NCI-H2029 treated with DMSO at 0.1 percent for 48 hours (cell line): ENCODE measurements around the gene TM9SF4.

Experiments used
- DNase-seq: peaks from one replicate; lab custom pipeline; 2025; lab: John Stamatoyannopoulos, UW

The TM9SF4 gene

DNA sequence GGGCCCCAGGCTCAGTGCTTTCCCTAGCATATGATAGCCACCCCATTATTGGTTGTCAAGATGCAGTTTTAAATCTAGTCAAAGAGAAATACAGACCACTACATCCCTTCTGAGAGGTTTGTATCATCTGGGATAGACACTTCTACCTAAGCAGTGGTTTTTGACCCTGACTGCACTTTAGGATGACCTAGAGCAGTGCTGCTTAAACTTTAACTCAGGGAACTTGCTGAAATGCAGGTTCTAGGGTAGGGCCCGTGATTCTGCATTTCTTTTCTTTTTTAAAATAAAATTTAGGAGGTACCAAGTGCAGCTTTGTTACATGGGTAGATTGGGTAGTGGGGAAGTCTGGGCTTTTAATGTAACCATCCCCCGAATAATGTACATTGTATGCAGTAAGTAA is 18.7 kb downstream of the TM9SF4 start:
- no peak for DNase-seq

DNA sequence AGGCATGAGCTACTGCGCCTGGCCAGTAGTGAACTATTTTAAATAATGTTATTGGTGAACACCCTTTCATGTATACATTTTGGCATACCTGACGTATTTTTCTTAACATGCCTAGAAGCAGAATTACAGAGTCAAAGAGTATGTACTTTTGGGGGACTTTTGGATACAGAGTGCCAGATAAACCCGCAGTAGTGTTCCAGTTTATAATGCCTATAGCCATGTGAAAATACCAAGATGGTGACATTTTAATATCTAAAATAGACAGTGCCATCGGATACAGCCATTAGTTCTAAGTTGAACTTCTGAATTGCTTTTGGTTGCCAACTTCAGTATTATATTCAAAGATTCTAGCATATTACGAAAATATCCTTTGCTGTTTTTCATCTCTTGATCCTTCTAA is 20.3 kb downstream of the TM9SF4 start:
- DNase-seq: no peak

DNA sequence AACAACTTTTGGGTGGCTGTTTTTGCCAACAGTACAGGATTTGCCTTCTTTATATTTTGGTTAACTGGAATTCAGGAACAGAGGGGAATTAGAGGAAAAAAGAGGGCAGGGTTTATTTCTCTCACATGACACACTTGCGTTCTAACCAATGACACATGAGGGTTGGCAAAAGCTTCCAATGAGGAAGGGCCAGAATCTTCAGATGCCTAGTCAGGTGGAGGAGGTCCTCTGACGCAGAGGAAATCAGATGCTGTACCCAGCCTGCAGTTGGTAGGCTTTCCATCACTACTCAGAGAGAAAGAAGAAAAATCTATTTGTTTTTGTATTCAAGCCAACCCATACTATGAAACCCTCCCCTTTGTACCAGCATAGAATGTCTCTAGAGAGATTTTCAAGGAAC is 20.8 kb downstream of the TM9SF4 start:
- DNase-seq: no peak

DNA sequence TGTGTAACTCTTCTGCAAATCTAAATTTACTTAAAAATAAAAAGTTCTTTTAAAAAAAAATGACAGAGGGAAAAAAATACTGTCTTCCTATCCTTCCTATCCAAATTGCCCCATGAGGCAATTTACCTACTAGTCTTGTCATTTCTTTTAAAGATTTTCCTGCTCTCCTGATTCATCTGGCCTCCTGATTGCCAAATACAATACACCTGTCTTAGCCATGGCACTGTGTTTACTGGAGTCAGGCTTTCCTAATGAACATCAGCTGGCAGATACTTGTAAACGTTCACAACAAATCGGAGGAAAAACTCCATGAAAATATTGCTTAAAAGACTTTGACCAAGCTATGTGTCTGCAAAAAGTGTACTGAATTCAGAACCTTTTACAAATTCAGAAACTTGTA is 21.5 kb downstream of the TM9SF4 start:
- DNase-seq: no peak

DNA sequence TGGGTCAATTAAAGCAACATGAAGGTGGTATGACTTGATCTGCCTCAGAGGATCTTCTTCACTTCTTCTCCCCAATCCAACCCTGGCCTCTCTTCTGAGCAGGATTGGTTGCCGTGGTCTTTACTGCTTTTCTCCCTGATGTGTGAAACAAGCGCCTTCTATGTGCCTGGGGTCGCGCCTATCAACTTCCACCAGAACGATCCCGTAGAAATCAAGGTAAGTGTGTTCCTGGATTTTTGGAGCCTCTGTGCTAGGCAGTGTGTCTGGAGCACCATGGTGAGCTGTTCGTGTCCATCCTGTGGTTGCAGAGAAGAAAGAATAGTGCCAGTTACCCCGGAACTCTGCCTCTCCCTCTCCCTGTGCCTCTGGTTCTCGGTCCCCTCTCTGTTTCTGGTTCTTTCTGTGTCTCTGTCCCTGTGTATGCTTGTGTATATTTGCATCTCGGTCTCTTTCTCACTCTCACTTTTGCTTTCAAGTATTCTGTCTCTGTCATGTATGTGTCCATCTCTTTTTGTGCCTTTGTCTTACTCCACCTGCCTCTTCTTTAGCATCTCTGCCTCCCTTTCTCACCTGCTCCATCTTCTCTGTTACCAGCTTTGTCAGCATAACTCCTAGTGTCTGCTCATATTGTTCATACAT is 23.5 kb downstream of the TM9SF4 start:
- no peak for DNase-seq

DNA sequence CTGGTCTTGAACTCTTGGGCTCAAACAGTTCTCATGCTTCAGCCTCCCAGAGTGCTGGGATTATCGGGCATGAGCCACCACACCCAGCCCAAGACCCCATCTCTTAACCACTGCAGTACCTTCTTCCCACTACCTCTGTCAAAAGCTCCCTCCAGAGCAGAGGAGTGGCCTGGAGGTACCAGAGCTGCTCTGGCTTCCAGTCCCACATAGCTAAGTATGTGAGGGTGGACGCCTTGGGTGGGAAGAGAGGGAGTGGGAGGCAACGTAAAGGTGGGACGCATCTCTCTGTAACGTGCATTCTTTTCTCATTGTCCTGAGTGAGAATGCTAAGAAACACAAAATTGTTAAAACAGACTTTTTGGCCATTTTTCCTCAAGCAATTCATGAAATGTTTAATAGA is 24.5 kb downstream of the TM9SF4 start:
- DNase-seq: no peak

DNA sequence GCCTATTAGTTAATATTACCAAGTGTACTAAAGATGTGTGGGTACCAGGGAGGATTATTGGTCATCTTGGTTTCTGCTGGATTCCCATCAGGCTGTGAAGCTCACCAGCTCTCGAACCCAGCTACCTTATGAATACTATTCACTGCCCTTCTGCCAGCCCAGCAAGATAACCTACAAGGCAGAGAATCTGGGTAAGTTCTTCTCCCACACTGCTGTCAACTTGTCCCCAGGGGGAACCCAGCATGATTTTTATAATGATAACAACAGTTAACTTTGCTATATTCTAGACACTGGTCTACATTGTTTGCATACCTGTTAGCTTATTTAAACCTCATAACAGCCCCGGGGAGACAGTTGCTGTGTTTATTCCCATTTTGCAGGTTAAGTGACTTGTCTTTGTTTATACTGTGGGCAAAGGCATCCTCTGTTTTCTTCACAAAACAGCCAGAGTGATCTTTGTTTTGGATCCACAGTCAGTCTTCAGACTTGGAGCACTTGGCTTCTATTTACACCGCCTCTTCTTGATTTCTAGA is 26.5 kb downstream of the TM9SF4 start:
- DNase-seq: no peak

DNA sequence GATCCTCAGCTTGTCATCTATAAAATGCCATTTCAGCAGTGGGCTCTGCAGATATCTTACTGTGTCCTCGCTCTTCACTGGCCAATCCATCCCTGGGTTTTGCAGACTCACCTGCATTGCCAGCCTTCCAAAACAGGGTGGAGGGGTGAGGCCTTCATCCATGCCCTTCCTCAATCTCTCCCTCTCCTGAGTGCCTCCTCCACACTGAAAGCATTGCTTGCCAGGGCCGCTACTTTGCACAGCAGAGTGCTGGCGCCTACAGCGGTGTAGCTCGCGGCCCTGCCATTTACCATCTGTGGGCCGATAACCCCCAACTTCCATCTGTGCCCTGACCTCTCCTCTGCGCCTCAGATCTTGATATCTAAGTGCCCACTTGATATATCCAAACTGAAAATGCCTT is 29.4 kb downstream of the TM9SF4 start:
- DNase-seq: no peak

DNA sequence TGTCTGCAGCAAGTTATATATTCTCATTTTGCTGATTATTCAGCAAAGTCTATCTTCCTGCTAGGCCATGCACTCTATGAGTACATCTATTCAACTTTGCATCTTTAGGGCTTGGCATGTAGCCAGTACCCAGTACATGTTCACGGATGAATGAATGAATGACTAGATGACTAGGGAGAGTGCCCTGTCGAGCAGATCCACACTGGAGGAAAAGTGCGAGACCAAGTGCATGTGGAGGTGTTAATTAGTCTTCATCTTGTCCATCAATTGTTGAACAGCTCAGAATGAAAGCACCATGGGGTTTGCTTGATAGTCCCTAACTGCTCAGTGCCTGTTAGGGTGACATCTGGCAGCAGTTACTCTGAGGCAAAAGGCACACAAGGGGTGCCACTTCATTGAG is 30.4 kb downstream of the TM9SF4 start:
- peak; percentile 10 for DNase-seq

DNA sequence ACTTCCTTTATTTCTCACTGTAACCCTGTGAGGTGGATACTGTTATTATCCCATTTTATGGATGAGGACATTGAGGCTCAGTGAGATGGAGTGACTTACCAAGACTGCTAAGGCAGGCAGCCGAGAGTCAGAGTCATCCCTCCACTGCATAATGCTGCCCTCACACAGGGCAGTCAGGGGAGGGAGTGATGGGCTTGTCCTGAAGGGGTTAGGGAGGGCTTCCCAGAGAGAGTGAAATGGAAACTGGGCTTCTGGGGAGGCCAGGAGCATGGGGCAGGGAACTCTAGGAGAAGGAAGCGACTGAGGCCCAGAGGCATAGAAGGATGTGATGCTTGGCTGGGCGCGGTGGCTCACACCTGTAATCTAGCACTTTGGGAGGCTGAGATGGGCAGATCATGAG is 31.1 kb downstream of the TM9SF4 start:
- no peak for DNase-seq

DNA sequence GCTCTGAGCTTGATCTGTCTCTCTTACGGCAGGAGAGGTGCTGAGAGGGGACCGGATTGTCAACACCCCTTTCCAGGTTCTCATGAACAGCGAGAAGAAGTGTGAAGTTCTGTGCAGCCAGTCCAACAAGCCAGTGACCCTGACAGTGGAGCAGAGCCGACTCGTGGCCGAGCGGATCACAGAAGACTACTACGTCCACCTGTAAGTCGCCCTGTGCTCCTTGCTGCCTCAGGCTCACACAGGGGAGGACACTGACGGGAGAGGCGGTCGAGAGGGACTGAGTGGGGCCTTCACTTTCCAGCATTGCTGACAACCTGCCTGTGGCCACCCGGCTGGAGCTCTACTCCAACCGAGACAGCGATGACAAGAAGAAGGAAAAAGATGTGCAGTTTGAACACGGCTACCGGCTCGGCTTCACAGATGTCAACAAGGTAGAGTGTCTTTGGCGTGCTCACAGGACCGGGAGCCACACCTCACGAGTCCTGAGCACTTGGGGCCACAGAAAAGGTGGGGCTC is 32.0 kb downstream of the TM9SF4 start:
- no peak for DNase-seq

DNA sequence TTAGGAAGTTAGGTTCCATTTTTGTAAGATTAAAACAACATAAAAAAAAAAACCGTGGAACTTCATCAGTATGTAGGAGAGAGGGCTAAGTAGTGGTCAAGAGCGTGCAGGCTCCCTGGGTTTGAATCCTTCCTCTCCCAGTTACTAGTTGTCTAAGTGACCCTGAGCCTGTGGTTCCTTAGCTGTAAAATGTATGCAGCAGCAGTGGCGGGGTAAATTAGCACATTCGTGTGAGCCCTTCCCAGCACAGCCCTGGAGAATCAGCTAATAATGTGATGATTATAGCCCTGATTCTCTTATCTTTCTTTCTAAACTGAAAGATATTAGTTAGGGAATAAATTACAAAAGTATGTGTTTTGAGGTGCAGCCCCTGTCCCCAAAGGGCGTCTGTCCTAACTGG is 32.6 kb downstream of the TM9SF4 start:
- DNase-seq: no peak

DNA sequence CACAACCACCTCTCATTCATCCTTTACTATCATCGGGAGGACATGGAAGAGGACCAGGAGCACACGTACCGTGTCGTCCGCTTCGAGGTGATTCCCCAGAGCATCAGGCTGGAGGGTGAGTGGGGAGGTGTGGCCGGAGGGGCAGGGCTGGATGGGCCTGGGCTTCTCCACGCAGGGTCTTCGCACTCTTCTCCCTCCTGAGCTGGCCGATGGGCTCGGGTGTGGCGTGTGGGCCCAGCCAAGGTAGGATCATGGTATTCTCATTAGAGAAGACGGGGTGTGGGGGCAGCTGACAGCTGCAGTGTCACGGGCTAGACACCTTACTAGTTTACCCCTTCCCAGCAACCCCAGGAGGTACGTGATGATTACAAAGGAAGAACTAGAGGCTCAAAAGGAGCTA is 33.5 kb downstream of the TM9SF4 start:
- no peak for DNase-seq

DNA sequence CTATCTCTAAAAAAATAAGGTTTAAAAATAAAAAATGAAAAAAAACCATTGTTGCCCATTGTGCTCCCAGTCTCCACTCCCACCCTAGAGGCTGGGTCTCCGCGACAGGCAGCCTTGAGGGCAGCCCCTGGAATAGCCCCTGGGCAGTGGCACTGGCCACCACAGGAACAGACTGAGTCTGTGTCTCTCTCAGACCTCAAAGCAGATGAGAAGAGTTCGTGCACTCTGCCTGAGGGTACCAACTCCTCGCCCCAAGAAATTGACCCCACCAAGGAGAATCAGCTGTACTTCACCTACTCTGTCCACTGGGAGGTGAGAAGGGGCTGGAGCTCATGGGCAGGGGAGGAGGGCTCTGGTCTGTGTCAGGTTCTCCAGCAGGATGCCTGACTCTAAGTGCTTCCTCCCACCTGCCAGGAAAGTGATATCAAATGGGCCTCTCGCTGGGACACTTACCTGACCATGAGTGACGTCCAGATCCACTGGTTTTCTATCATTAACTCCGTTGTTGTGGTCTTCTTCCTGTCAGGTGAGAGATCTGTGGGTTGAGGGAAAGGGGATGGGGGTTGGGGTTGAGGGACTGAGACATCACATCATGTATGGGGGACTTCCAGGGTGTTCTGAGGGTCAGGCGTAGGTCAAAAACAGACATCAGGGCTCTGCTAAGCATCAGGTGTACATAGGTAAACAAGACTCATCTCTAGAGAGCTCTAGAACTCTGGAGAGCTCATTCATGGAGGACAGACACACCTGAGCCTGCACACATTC is 35.6 kb downstream of the TM9SF4 start:
- peak; percentile 96 for DNase-seq

DNA sequence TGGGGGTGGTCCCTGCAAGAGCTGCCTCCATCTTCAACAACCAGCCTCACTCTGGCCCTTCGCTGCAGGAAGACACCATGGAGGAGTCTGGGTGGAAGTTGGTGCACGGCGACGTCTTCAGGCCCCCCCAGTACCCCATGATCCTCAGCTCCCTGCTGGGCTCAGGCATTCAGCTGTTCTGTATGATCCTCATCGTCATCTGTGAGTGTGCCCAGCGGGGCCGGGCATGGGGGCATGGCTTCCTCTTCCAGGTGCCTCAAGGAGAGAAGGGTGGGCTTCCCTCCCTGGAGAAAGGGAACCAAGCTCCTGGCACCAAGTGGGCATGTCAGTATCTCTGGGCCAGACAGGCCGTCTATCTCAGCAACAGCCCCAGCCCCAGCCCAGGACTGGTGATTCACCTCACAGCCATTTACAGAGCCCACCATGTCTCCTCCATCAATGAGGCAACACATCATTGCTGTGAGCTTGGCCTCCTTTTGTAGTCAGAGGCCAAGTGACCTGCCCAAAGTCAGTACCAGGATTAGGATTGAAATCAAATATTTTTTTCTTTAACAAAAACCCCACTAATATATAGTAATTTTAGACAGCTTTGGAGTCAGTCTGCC is 40.2 kb downstream of the TM9SF4 start:
- DNase-seq: no peak

DNA sequence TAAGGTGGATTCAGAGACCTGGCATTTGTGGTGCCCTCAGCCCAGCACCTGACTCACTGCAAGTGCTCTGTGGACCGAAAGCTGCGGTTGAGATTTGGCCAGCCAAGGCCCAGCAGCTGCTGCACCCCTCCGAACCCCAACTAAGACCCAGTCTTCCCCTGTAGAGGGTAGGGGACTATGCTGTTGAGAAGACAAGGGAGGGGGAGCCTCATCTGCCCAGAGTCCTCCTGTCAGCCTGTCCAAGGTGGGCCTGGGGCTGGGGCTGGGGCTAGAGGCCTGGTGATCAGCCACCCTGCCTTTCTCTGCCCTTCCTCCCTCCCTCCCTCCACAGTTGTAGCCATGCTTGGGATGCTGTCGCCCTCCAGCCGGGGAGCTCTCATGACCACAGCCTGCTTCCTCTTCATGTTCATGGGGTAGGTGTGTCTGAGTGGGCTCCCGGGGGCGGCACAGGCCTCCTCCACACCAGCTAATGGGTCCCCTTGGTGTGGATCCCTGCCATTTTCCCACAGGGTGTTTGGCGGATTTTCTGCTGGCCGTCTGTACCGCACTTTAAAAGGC is 40.9 kb downstream of the TM9SF4 start:
- no peak for DNase-seq

DNA sequence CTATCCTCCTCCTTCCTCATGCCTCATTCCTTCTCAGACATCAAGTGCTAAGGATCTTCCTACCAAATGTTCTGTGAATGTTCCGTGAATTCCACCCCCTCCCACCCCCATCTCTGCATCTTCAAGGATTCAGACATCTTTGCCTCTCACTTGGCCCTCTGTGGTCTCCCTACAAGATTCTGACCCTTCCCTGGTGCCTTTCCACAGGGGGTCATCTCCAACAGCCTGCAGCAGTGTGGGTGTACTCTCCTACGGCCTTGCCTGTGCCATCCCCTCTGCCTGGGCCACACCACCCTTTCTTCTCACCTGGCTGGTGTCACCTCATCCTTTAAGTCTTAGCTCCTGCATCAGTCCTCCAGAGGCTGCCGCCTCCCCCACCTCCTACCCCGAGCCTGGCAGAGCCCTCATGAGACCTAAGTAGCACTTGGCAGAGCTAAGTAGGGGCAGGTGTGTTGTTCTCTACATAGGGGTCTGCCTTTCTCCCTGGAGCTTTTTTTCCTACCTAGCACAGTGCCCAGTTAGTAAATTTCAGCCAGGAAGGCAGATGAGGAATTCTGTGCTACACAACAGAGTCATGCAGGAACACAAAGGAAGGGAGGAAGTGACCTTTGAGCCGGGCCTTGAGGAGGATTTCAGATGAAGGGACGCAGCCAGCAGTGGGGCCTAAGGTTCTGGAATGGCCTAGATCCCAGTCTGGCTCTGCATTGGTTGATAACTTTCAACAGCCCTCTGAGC is 43.1 kb downstream of the TM9SF4 start:
- DNase-seq: no peak

DNA sequence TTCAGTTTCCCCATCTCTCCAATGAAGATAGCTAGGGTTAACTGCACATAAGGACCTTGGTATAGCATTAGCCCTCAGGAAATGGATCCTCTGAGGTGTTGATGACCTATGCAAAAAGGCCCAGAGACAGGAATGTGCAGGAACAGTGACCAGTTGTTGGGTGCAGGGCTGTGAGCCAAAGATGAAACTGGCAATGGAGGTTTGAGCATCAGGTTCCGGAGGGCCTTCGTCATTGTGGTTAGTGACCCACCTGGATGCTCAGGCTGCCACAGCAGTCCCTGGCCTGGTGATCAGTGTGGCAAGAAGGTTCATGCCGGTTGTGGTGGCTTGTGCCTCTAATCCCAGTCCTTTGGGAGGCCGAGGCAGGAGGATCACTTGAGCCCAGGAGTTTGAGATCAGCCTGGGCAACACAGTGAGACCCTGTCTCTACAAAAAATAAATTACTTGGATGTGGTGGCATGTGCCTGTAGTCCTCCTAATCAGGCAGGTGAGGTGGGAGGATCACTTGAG is 43.7 kb downstream of the TM9SF4 start:
- DNase-seq: no peak

DNA sequence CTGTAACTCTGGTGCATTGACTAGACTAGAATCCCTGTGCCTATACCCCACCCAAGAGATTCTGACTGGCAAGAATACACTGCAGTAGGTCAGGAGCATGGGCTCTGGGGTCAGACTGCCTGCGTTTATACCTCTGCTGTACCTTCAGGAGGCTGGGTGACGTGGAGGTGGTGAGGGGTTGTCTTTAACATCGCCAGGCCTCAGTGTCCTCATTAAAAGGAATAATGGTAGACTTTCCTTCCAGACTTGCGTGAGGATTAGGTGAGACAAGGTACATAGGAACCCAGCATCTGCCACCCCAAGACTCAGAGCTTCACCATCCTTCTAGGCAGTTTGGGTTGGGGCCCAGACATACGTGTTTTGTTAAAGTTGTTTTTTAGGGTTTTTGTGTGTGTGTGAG is 44.3 kb downstream of the TM9SF4 start:
- no peak for DNase-seq

DNA sequence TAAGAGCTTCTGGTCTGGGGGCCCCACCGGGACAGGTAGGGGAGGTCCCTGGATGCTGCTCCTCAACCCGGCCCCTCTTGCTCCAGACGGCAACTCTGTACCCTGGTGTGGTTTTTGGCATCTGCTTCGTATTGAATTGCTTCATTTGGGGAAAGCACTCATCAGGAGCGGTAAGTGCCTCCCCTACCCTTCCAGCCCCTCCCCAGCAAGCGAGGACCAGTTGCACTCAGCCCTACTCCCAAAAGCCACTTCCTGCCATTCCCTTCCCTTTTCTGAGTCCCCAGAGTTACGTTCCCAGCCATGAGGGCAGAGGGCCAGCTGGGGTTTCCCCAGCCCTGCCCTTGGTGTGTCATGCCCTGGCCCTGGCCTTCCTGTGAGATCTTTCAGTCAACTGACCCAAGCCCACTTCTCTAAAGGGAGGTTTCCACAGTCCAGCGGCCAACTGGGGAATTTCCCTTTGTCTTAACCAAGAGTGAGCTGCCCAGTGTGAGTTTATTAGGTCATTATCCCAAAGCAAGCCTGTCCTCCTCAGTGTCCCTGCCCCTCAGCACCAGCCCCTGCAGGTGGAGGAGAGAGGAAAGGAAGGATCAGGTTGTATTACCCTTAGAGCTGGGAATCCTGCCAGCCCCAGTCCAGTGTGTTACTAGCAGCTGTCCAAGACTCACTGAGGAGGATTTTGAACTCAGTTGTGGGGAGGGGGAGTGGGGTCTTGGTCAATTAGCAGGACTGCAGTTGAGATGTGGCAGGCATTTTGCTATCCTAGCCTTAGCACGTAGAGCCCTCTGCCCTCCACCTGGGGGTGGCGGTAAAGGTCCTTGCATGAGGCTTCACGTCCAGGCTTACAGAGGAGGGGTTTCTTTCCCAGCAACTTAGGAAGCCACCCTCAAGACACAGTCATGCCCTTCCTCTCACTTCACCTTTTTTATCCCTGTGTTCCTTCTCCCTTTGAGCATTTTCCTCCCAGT is 45.8 kb downstream of the TM9SF4 start:
- peak; percentile 86 for DNase-seq

DNA sequence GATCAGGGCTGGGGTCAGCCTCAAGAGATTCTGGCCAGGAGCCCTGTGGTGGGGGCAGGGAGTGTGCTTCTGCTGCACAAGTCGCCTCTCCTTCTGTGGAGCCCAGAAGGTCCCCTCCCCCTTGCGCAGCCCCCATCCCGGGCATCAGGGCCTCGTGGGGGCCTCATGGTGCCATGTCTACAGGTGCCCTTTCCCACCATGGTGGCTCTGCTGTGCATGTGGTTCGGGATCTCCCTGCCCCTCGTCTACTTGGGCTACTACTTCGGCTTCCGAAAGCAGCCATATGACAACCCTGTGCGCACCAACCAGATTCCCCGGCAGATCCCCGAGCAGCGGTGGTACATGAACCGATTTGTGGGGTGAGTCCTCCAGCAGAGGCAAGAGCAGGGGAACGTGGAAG is 48.1 kb downstream of the TM9SF4 start:
- DNase-seq: no peak
